ENCODE data around the gene GRIA4. TPM values are rescaled to one million over a fixed set of nuclear protein-coding genes. Genes with fewer than 3 reads are reported as not detected.
"Not testable (repeated sequence)": the region's sequence is repeated elsewhere in the genome, so short reads cannot be mapped to it uniquely, and the experiment has no call there.

GRIA4 gene
- polyA plus RNA-seq, 3 donors = 0.19 to 0.26 TPM; not detected in 1

GRCh38 chr11:105767931-105768330 lies 158.1 kb downstream of the GRIA4 start:
- no peak overlapping the region for H3K27ac ChIP-seq (ENCODE audit: low read depth, low read length)

- H3K27ac ChIP-seq (ENCODE audit: low read depth, low read length) = no peak overlapping the region
- 90 to 96% (median 90%) methylated on average over 2 of the region's 2 CpGs for WGBS, 3 donors
Measured at GRCh38 chr11:105769627-105770026, 159.8 kb downstream of the GRIA4 start.

- WGBS, 3 donors = 86 to 95% (median 89%) methylated on average over 3 of the region's 3 CpGs
- not testable (repeated sequence) for H3K27ac ChIP-seq (ENCODE audit: low read depth, low read length)
Measured at GRCh38 chr11:105773452-105773851, 163.6 kb downstream of the GRIA4 start.

GRCh38 chr11:105774899-105775298 lies 165.0 kb downstream of the GRIA4 start:
- 77 to 81% (median 81%) methylated on average over 4 of the region's 4 CpGs for WGBS, 3 donors
- H3K27ac ChIP-seq (ENCODE audit: low read depth, low read length) = no peak overlapping the region

- no peak overlapping the region for H3K27ac ChIP-seq (ENCODE audit: low read depth, low read length)
- WGBS, 3 donors = 58 to 73% (median 68%) methylated on average over 3 of the region's 3 CpGs
Measured at GRCh38 chr11:105780781-105781525, 171.1 kb downstream of the GRIA4 start.

- WGBS, 3 donors = 37 to 63% (median 62%) methylated on average over 1 of the region's 1 CpG
Measured at GRCh38 chr11:105781807-105782206, 171.9 kb downstream of the GRIA4 start.

GRCh38 chr11:105783216-105783615 lies 173.3 kb downstream of the GRIA4 start:
- 75% methylated on average over 2 of the region's 2 CpGs for WGBS, 3 donors

More at GRCh38 chr11:105781807-105782206, 171.9 kb downstream of the GRIA4 start:
- no peak overlapping the region for H3K27ac ChIP-seq (ENCODE audit: low read depth, low read length)

GRCh38 chr11:105785850-105786249 lies 176.0 kb downstream of the GRIA4 start:
- 91 to 95% (median 94%) methylated on average over 6 of the region's 6 CpGs for WGBS, 3 donors
- not testable (repeated sequence) for H3K27ac ChIP-seq (ENCODE audit: low read depth, low read length)

More at GRCh38 chr11:105783216-105783615, 173.3 kb downstream of the GRIA4 start:
- H3K27ac ChIP-seq (ENCODE audit: low read depth, low read length) = no peak overlapping the region

GRCh38 chr11:105786741-105787140 lies 176.9 kb downstream of the GRIA4 start:
- 66 to 87% (median 84%) methylated on average over 2 of the region's 2 CpGs for WGBS, 3 donors
- H3K27ac ChIP-seq (ENCODE audit: low read depth, low read length) = no peak overlapping the region

- WGBS, 3 donors = 86 to 97% (median 86%) methylated on average over 1 of the region's 1 CpG
- no peak overlapping the region for H3K27ac ChIP-seq (ENCODE audit: low read depth, low read length)
Measured at GRCh38 chr11:105789579-105790420, 179.9 kb downstream of the GRIA4 start.

- no peak overlapping the region for H3K27ac ChIP-seq (ENCODE audit: low read depth, low read length)
- 47 to 65% (median 55%) methylated on average over 3 of the region's 3 CpGs for WGBS, 3 donors
Measured at GRCh38 chr11:105790840-105791239, 181.0 kb downstream of the GRIA4 start.

- H3K27ac ChIP-seq (ENCODE audit: low read depth, low read length) = no peak overlapping the region
- 67 to 74% (median 67%) methylated on average over 2 of the region's 2 CpGs for WGBS, 3 donors
Measured at GRCh38 chr11:105793092-105793491, 183.2 kb downstream of the GRIA4 start.

GRCh38 chr11:105799263-105799662 lies 189.4 kb downstream of the GRIA4 start:
- 78 to 86% (median 79%) methylated on average over 2 of the region's 2 CpGs for WGBS, 3 donors
- H3K27ac ChIP-seq (ENCODE audit: low read depth, low read length) = no peak overlapping the region

GRCh38 chr11:105799728-105800462 lies 190.0 kb downstream of the GRIA4 start:
- 56 to 69% (median 56%) methylated on average over 2 of the region's 2 CpGs for WGBS, 3 donors
- H3K27ac ChIP-seq (ENCODE audit: low read depth, low read length) = no peak overlapping the region

GRCh38 chr11:105802390-105802789 lies 192.5 kb downstream of the GRIA4 start:
- no peak overlapping the region for H3K27ac ChIP-seq (ENCODE audit: low read depth, low read length)

- no peak overlapping the region for H3K27ac ChIP-seq (ENCODE audit: low read depth, low read length)
- WGBS, 3 donors = 61 to 74% (median 72%) methylated on average over 5 of the region's 5 CpGs
Measured at GRCh38 chr11:105811242-105811641, 201.4 kb downstream of the GRIA4 start.

GRCh38 chr11:105821372-105821771 lies 211.5 kb downstream of the GRIA4 start:
- 54 to 74% (median 57%) methylated on average over 4 of the region's 4 CpGs for whole genome bisulfite sequencing, 3 donors
- H3K27ac ChIP-seq (ENCODE audit: low read depth, low read length) = no peak overlapping the region

GRCh38 chr11:105821781-105822180 lies 211.9 kb downstream of the GRIA4 start:
- no peak overlapping the region for H3K27ac ChIP-seq (ENCODE audit: low read depth, low read length)
- WGBS, 3 donors = 61 to 77% (median 68%) methylated on average over 8 of the region's 8 CpGs

- WGBS, 3 donors = 43 to 55% (median 52%) methylated on average over 2 of the region's 2 CpGs
Measured at GRCh38 chr11:105823495-105824033, 213.7 kb downstream of the GRIA4 start.

More at GRCh38 chr11:105823495-105824033, 213.7 kb downstream of the GRIA4 start:
- no peak overlapping the region for H3K27ac ChIP-seq (ENCODE audit: low read depth, low read length)
